Measurements from ENCODE around the gene ZFYVE28.
"Not testable (repeated sequence)": the region's sequence is repeated elsewhere in the genome, so short reads cannot be mapped to it uniquely, and the experiment has no call there.

ZFYVE28 gene

GRCh38 chr4:2231082-2231481 is 187.4 kb downstream of the ZFYVE28 start:
- no peak for DNase-seq (ENCODE audit: low read depth in 3 of 3, low spot score in 1 of 3)

- DNase-seq (ENCODE audit: low read depth in 3 of 3, low spot score in 1 of 3), result no peak
Observed at GRCh38 chr4:2226261-2226660, 192.2 kb downstream of the ZFYVE28 start.

GRCh38 chr4:2222838-2223237 is 195.6 kb downstream of the ZFYVE28 start:
- DNase-seq (ENCODE audit: low read depth in 3 of 3, low spot score in 1 of 3), result no peak

GRCh38 chr4:2221378-2221777 is 197.1 kb downstream of the ZFYVE28 start:
- DNase-seq (ENCODE audit: low read depth in 3 of 3, low spot score in 1 of 3), result not testable (repeated sequence)

- peak; percentile 43 to 71 (median 62) for DNase-seq (ENCODE audit: low read depth in 3 of 3, low spot score in 1 of 3)
Observed at GRCh38 chr4:2220016-2220630, 198.3 kb downstream of the ZFYVE28 start.
